Measurements from ENCODE around the gene MAP2K6. TPM values are rescaled to one million over a fixed set of nuclear protein-coding genes. Genes with fewer than 3 reads are reported as not detected.

MAP2K6 gene
- total RNA-seq, 1 donor from 2014 or later = 10.7 TPM

Other genes starting within 250 kb of the MAP2K6 start
- 0.64 TPM in 2 replicates for gene ABCA10, start 185.9 kb upstream of the MAP2K6 start, total RNA-seq
- 12.9 and 14.5 TPM in 2 replicates for gene ABCA5, start 87.6 kb upstream of the MAP2K6 start, total RNA-seq